ENCODE measurements around the gene JAZF1.

Gene JAZF1

DNA sequence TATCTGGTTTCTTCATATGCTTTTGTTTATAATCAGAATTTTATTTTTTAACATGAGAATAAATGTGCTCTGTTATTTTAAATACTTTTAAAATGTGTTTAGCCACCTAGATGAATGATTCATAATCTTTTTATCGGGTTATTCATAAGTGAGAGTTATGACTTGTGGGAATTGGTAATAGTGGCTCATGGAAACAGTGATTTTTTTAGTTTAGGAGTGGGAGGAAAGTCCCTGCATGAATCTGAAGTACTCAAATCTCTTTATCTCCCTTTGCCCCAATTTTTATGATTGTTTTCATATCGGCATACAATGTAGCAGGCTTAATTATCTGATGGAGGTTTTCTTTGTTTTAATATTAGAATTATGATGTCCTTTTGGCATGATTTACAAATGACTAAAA is 397.7 kb downstream of the JAZF1 start:
- Histone ChIP-seq H3K27me3 (ENCODE audit: control insufficient read depth, insufficient read depth, low read length) (no peaks in the 10 kb centered on the region), H3K9ac (ENCODE audit: low read length) (no peak overlapping the region), H3K4me3 (ENCODE audit: low read length) (no peak overlapping the region), H3K4me1 (ENCODE audit: control insufficient read depth, insufficient read depth, low read length) (peaks cover 2% of the 10 kb centered on the region), H3K36me3 (ENCODE audit: control insufficient read depth, insufficient read depth, low read length) (peaks cover 4% of the 10 kb centered on the region), H3K27ac (ENCODE audit: low read depth, low read length) (no peak overlapping the region)

DNA sequence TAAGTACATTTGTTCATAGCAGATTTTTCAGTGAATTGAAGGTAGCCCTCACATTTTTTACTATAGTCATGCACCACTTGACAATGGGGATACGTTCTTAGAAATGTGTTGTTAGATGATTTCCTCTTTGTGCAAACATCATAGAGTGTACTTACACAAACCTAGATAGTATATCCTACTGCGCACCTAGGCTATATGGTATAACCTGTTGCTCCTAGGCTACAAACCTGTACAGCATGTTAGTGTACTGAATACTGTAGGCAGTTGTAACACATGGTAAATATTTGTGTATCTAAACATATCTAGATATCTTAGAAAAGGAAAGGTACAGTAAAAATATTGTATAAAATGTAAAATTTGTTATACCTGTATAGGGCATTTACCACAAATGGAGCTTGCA is 399.4 kb downstream of the JAZF1 start:
- Histone ChIP-seq H3K4me3 (ENCODE audit: low read length) (no peak overlapping the region), H3K36me3 (ENCODE audit: control insufficient read depth, insufficient read depth, low read length) (peaks cover 4% of the 10 kb centered on the region), H3K4me1 (ENCODE audit: control insufficient read depth, insufficient read depth, low read length) (peaks cover 2% of the 10 kb centered on the region)

More for the DNA sequence above, 399.4 kb downstream of the JAZF1 start:
- Histone ChIP-seq H3K9ac (ENCODE audit: low read length) (no peak overlapping the region), H3K27ac (ENCODE audit: low read depth, low read length) (no peak overlapping the region), H3K27me3 (ENCODE audit: control insufficient read depth, insufficient read depth, low read length) (no peaks in the 10 kb centered on the region)

Measured in rectal smooth muscle tissue (tissue), 1 donor.